ENCODE measurements around the gene AK5.

DNA sequence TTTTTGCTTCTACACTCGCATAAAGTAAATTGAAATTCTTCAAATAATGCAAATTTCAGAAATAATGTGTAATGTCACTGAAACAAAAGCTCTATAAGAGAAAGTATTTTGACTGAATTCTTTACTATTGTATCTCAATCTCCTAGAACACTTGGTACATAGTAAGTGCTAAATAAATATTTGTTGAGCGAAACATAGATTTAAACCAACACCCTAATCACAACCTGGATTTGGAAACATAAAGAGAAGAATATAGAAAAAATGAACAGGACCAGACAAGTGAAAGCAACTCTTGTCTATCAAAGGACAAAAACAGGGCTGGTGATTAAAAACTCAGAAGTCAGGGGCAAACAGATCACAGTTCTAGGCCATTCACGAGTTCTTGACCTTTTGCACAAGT, 74.3 kb downstream of the AK5 start:
- TF ChIP-seq, protein P1, sequence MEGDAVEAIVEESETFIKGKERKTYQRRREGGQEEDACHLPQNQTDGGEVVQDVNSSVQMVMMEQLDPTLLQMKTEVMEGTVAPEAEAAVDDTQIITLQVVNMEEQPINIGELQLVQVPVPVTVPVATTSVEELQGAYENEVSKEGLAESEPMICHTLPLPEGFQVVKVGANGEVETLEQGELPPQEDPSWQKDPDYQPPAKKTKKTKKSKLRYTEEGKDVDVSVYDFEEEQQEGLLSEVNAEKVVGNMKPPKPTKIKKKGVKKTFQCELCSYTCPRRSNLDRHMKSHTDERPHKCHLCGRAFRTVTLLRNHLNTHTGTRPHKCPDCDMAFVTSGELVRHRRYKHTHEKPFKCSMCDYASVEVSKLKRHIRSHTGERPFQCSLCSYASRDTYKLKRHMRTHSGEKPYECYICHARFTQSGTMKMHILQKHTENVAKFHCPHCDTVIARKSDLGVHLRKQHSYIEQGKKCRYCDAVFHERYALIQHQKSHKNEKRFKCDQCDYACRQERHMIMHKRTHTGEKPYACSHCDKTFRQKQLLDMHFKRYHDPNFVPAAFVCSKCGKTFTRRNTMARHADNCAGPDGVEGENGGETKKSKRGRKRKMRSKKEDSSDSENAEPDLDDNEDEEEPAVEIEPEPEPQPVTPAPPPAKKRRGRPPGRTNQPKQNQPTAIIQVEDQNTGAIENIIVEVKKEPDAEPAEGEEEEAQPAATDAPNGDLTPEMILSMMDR (optimal IDR thresholded peaks at IDR 0.05 in 1 of 3, IDR thresholded peaks at IDR 0.05 in 1 of 3, conservative IDR thresholded peaks at IDR 0.05 in 1 of 3; ENCODE audit: extremely low read depth in 1 of 3, insufficient read depth in 2 of 3, low read length in 3 of 3): no peak
- no peak for TF ChIP-seq EZH2 (IDR thresholded peaks at IDR 0.05; ENCODE audit: low read length)
